H1 (cell line): ENCODE results near the gene AUH. TPM values are rescaled to one million over a fixed set of nuclear protein-coding genes. Genes with fewer than 3 reads are reported as not detected.

ENCODE experiments used
- CTCF ChIA-PET: fragments of 300-600 bp; sonication (Branson Sonifier 250); formaldehyde crosslinking; loops from one replicate; lab custom pipeline; 2021; ENCODE audit not compliant: partially characterized antibody; lab: Charles Lee
- POLR2A ChIA-PET: fragments of 300-600 bp; sonication (Branson Sonifier 250); formaldehyde crosslinking; loops from one replicate; lab custom pipeline; 2021; ENCODE audit warnings: inconsistent platforms; ENCODE audit not compliant: partially characterized antibody; lab: Charles Lee
- DNase-seq, 2 experiments: peaks; one replicate each; pipeline versions ENCODE4 v3.0.0 to v3.0.0-alpha.2; 2010 to 2022; ENCODE audit warnings: low spot score in 2 of 2, low read depth in 1 of 2, mixed read lengths in 1 of 2
- FAIRE-seq: peaks from 2 replicates; lab custom pipeline; 2011; peaks lifted over from hg19 to GRCh38; lab: Jason Lieb, UNC
- H2AFZ ChIP-seq: 2 replicates; pipeline ENCODE4 v1.8.1; 2012; ENCODE audit warnings: low read length, inconsistent platforms
- H2AK5ac ChIP-seq: 2 replicates; pipeline ENCODE4 v1.6.1; 2013; ENCODE audit warnings: low read depth, low read length
- H2BK120ac ChIP-seq: replicated peaks from 2 replicates; pipeline ENCODE3; 2013; ENCODE audit warnings: low read depth, low read length, inconsistent platforms
- H2BK12ac ChIP-seq: 2 replicates; pipeline ENCODE4 v1.6.1; 2013; ENCODE audit warnings: low read depth, low read length
- H2BK15ac ChIP-seq: 2 replicates; pipeline ENCODE4 v1.6.1; 2013; ENCODE audit warnings: low read length
- H2BK20ac ChIP-seq: 2 replicates; pipeline ENCODE4 v1.6.1; 2013; ENCODE audit warnings: low read length
- H2BK5ac ChIP-seq: 2 replicates; pipeline ENCODE4 v1.6.1; 2013; ENCODE audit warnings: low read depth, low read length
- H3K14ac ChIP-seq: 2 replicates; pipeline ENCODE4 v1.6.1; 2013; ENCODE audit warnings: inconsistent platforms; ENCODE audit not compliant: insufficient read length
- H3K18ac ChIP-seq: 2 replicates; pipeline ENCODE4 v1.6.1; 2013; ENCODE audit warnings: low read length; ENCODE audit errors: extremely low read depth
- H3K23ac ChIP-seq: 2 replicates; pipeline ENCODE4 v1.6.1; 2013; ENCODE audit warnings: inconsistent platforms; ENCODE audit not compliant: insufficient read length
- H3K23me2 ChIP-seq: 2 replicates; pipeline ENCODE4 v1.6.1; 2013; ENCODE audit warnings: low read depth, low read length
- H3K27ac ChIP-seq: 2 replicates; pipeline ENCODE4 v1.6.1; 2011; ENCODE audit warnings: low read depth, low read length, inconsistent platforms
- H3K27me3 ChIP-seq, 4 experiments: replicated peaks in 1 of 4; 1 replicate in 1 of 4; 2 replicates in 3 of 4; pipeline versions ENCODE4 v1.6.1 to v1.8.1; 2011 to 2013; ENCODE audit warnings: low read length in 3 of 4, mild to moderate bottlenecking in 3 of 4, inconsistent platforms in 2 of 4, mixed read lengths in 2 of 4, moderate library complexity in 1 of 4; ENCODE audit not compliant: control insufficient read depth in 3 of 4, insufficient read depth in 3 of 4; ENCODE audit errors: extremely low read depth in 1 of 4
- H3K36me3 ChIP-seq, 4 experiments: 2 replicates each; pipeline versions ENCODE4 v1.6.1 to v1.8.1; 2011 to 2013; ENCODE audit warnings: mild to moderate bottlenecking in 4 of 4, low read length in 3 of 4, moderate library complexity in 2 of 4, control low read depth in 1 of 4, inconsistent platforms in 1 of 4; ENCODE audit not compliant: insufficient read depth in 4 of 4, control insufficient read depth in 2 of 4
- H3K4ac ChIP-seq: replicated peaks from 2 replicates; pipeline ENCODE3; 2013; ENCODE audit warnings: low read length, low read depth, mixed read lengths, inconsistent platforms; ENCODE audit not compliant: insufficient read length
- H3K4me1 ChIP-seq, 4 experiments: replicated peaks in 1 of 4; 1 replicate in 1 of 4; 2 replicates in 3 of 4; pipeline versions ENCODE4 v1.6.1 to v1.8.1; 2011 to 2013; ENCODE audit warnings: low read length in 3 of 4, inconsistent platforms in 2 of 4, mixed read lengths in 1 of 4; ENCODE audit not compliant: insufficient read depth in 4 of 4, control insufficient read depth in 3 of 4
- H3K4me2 ChIP-seq, 2 experiments: 2 replicates each; pipeline versions ENCODE4 v1.6.1 to v1.8.1; 2011 to 2013; ENCODE audit warnings: low read depth in 2 of 2, low read length in 2 of 2, control low read depth in 1 of 2, inconsistent platforms in 1 of 2, mild to moderate bottlenecking in 1 of 2; ENCODE audit not compliant: insufficient read depth in 1 of 2
- H3K4me3 ChIP-seq, 4 experiments: fragments of 200-600, 300-600 bp in 1 of 4; sonication (generic), shearing (Covaris generic), sonication (Bioruptor Twin) in 1 of 4; 2 replicates each; pipeline versions ENCODE4 v1.5.1 to v1.8.1; 2011 to 2016; ENCODE audit warnings: low read length in 4 of 4, low read depth in 3 of 4, control low read depth in 2 of 4, inconsistent platforms in 2 of 4, mild to moderate bottlenecking in 2 of 4, mixed read lengths in 1 of 4, moderate library complexity in 1 of 4; ENCODE audit not compliant: insufficient read depth in 2 of 4; ENCODE audit errors: extremely low read depth in 1 of 4
- H3K56ac ChIP-seq: replicated peaks from 2 replicates; pipeline ENCODE3; 2013; ENCODE audit warnings: low read depth, mild to moderate bottlenecking, mixed read lengths, low read length, inconsistent platforms; ENCODE audit not compliant: insufficient read length
- H3K79me1 ChIP-seq: 2 replicates; pipeline ENCODE4 v1.6.1; 2013; ENCODE audit warnings: low read depth, low read length, control low read depth
- H3K79me2 ChIP-seq, 2 experiments: 2 replicates each; pipeline versions ENCODE4 v1.6.1 to v1.8.1; 2012 to 2013; ENCODE audit warnings: low read length in 2 of 2, mild to moderate bottlenecking in 2 of 2, inconsistent platforms in 1 of 2; ENCODE audit not compliant: insufficient read depth in 2 of 2, control insufficient read depth in 1 of 2
- H3K9ac ChIP-seq, 4 experiments: replicated peaks in 1 of 4; 1 replicate in 1 of 4; 2 replicates in 3 of 4; pipeline versions ENCODE4 v1.6.1 to v1.8.1; 2011 to 2013; ENCODE audit warnings: low read depth in 3 of 4, low read length in 3 of 4, control low read depth in 2 of 4, mild to moderate bottlenecking in 2 of 4, moderate library complexity in 2 of 4, inconsistent platforms in 1 of 4; ENCODE audit errors: extremely low read depth in 1 of 4
- H3K9me3 ChIP-seq, 2 experiments: 2 replicates each; pipeline versions ENCODE4 v1.6.1 to v1.8.1; 2012 to 2013; ENCODE audit warnings: mild to moderate bottlenecking in 2 of 2, moderate library complexity in 2 of 2, control low read depth in 1 of 2, inconsistent platforms in 1 of 2, low read depth in 1 of 2, low read length in 1 of 2, mixed read lengths in 1 of 2; ENCODE audit not compliant: insufficient read depth in 2 of 2
- H4K20me1 ChIP-seq, 2 experiments: replicated peaks in 1 of 2; 2 replicates each; pipeline versions ENCODE3 to v1.8.1; 2011 to 2013; ENCODE audit warnings: inconsistent platforms in 2 of 2, low read length in 2 of 2, mild to moderate bottlenecking in 1 of 2; ENCODE audit not compliant: insufficient read depth in 2 of 2, control insufficient read depth in 1 of 2
- H4K5ac ChIP-seq: 2 replicates; pipeline ENCODE4 v1.6.1; 2013; ENCODE audit warnings: low read length, low read depth, mixed read lengths, inconsistent platforms; ENCODE audit not compliant: insufficient read length
- H4K8ac ChIP-seq: 2 replicates; pipeline ENCODE4 v1.8.0; 2013; ENCODE audit warnings: mild to moderate bottlenecking, moderate library complexity, low read length, inconsistent platforms; ENCODE audit not compliant: insufficient read depth; ENCODE audit errors: extremely low read depth
- H4K91ac ChIP-seq: replicated peaks from 2 replicates; pipeline ENCODE3; 2013; ENCODE audit warnings: low read length, mixed read lengths, inconsistent platforms; ENCODE audit not compliant: insufficient read length
- BRCA1 ChIP-seq: IDR thresholded peaks from 2 replicates; pipeline ENCODE4 v1.6.1; 2012; ENCODE audit warnings: low read depth, low read length, improper control_type of control experiment
- EP300 ChIP-seq, 2 experiments: IDR thresholded peaks; 1 replicate in 1 of 2; 2 replicates in 1 of 2; pipeline ENCODE4 v1.6.1; 2011 to 2012; ENCODE audit warnings: low read depth in 2 of 2, low read length in 2 of 2, mild to moderate bottlenecking in 2 of 2, borderline replicate concordance in 1 of 2, inconsistent platforms in 1 of 2, moderate library complexity in 1 of 2
- GABPA ChIP-seq: IDR thresholded peaks from 2 replicates; pipeline ENCODE4 v1.6.1; 2011; ENCODE audit warnings: mild to moderate bottlenecking, low read length, moderate library complexity, borderline replicate concordance; ENCODE audit not compliant: insufficient read depth
- HDAC2 ChIP-seq, 2 experiments: fragments of 300-600 bp in 1 of 2; sonication (generic) in 1 of 2; IDR thresholded peaks; 2 replicates each; pipeline ENCODE4 v1.6.1; 2011 to 2012; ENCODE audit warnings: low read depth in 2 of 2, low read length in 2 of 2, mild to moderate bottlenecking in 2 of 2, moderate library complexity in 2 of 2, borderline replicate concordance in 1 of 2, inconsistent platforms in 1 of 2
- JUN ChIP-seq: IDR thresholded peaks from 2 replicates; pipeline ENCODE4 v1.6.1; 2011; ENCODE audit warnings: low read depth, mild to moderate bottlenecking, improper control_type of control experiment, low read length
- RFX5 ChIP-seq: IDR thresholded peaks from 2 replicates; pipeline ENCODE4 v1.6.1; 2011; ENCODE audit warnings: low read depth, low read length, improper control_type of control experiment, borderline replicate concordance
- SP1 ChIP-seq: IDR thresholded peaks from 2 replicates; pipeline ENCODE4 v1.6.1; 2011; ENCODE audit warnings: low read depth, low read length
- ZNF274 ChIP-seq: IDR thresholded peaks from 2 replicates; pipeline ENCODE4 v1.7.0; 2012; ENCODE audit warnings: low read length, borderline replicate concordance; ENCODE audit errors: extremely low read depth
- WGBS, 2 experiments: shearing (Covaris generic) in 1 of 2; methylation state at CpG; one replicate each; pipeline versions ENCODE4 v1.1.6 to v1.1.7; 2013 to 2015; ENCODE audit warnings: low lambda C conversion rate in 2 of 2, mixed read lengths in 2 of 2, inconsistent platforms in 1 of 2, low coverage in 1 of 2, missing lambda C conversion rate in 1 of 2; ENCODE audit not compliant: insufficient replicate concordance in 2 of 2, insufficient coverage in 1 of 2, insufficient read length in 1 of 2; ENCODE audit errors: extremely low coverage in 1 of 2, missing lambda C conversion rate in 1 of 2; 5-methylcytosine and 5-hydroxymethylcytosine counted together
- polyA plus RNA-seq, 7 experiments: library from polyadenylated mRNA; depleted of rRNA in 3 of 7; stranded (reverse) in 5 of 7; unstranded in 2 of 7; fragments of >200 nt in 5 of 7; fragments of 200-250 nt in 2 of 7; gene quantifications; 1 replicate in 5 of 7; 2 replicates in 1 of 7; 4 replicates in 1 of 7; pipeline versions ENCODE4 v1.2.1 to v1.2.3, GENCODE V29; 2011 to 2013; ENCODE audit warnings: missing spikeins in 2 of 7, mixed read lengths in 2 of 7
- total RNA-seq: library from RNA; stranded (reverse); fragmentation: NEBNext Ultra II Directional; extraction: Animal tissue kit (Norgen Biotek cat#: 25700); gene quantifications from 2 replicates; pipeline ENCODE4 v1.2.1, GENCODE V29; 2021
- TF ChIP-seq, protein P1 (sequence below): IDR thresholded peaks from 2 replicates; pipeline ENCODE4 v1.6.1; 2012; ENCODE audit warnings: inconsistent platforms
- TF ChIP-seq, protein P2 (sequence below): IDR thresholded peaks from 2 replicates; pipeline ENCODE4 v1.6.1; 2012; ENCODE audit warnings: low read length, inconsistent platforms

AUH gene
- total and polyA plus RNA-seq, 2 of the 8 experiments (the other 6 are each of a cell fraction or from before 2014, with no cell fraction given): 5.8 to 21.9 TPM

DNA sequence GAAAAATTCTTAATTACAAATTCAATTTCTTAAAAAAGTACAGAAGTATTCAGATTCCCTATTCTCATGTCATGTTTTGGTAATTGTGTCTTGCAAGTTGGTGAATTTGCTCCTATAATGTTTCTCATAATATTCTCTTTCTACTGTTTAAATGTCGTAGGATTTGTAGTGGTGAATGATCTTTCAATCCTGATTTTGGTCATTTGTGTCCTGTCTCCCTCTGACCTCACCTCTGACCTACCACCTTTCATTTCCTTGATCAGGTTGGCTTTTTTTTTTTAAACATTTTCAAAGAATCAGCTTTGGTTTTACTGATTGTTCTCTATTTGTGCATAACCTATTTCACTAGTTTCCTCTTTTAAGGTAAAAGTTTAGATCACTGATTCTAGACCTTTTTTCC lies 102.6 kb downstream of the AUH start:
- Histone ChIP-seq H3K56ac (no peak overlapping the region), H4K91ac (no peak overlapping the region), H4K20me1 (no peaks in the 10 kb centered on the region), H3K14ac (no peak overlapping the region), H3K4me1 (no peaks in the 10 kb centered on the region), H2BK120ac (no peak overlapping the region), H3K79me1 (no peaks in the 10 kb centered on the region), H2BK12ac (no peak overlapping the region), H4K5ac (no peak overlapping the region), H3K9me3 (no peaks in the 10 kb centered on the region), H4K8ac (no peak overlapping the region), H3K23me2 (no peaks in the 10 kb centered on the region)
- no peak for DNase-seq
- TF ChIP-seq HDAC2 (IDR thresholded peaks at IDR 0.05; ENCODE audit: borderline replicate concordance in 1 of 2, low read depth in 2 of 2, low read length in 2 of 2): no peak
- no peak for TF ChIP-seq SP1
- TF ChIP-seq ZNF274: no peak
- TF ChIP-seq, protein P1, sequence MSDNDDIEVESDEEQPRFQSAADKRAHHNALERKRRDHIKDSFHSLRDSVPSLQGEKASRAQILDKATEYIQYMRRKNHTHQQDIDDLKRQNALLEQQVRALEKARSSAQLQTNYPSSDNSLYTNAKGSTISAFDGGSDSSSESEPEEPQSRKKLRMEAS: no peak
- no peak for TF ChIP-seq RFX5
- TF ChIP-seq, protein P2, sequence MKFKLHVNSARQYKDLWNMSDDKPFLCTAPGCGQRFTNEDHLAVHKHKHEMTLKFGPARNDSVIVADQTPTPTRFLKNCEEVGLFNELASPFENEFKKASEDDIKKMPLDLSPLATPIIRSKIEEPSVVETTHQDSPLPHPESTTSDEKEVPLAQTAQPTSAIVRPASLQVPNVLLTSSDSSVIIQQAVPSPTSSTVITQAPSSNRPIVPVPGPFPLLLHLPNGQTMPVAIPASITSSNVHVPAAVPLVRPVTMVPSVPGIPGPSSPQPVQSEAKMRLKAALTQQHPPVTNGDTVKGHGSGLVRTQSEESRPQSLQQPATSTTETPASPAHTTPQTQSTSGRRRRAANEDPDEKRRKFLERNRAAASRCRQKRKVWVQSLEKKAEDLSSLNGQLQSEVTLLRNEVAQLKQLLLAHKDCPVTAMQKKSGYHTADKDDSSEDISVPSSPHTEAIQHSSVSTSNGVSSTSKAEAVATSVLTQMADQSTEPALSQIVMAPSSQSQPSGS: no peak
- no peak for TF ChIP-seq JUN
- no peak for TF ChIP-seq BRCA1
- no peak for TF ChIP-seq GABPA
- no peak for TF ChIP-seq EP300 (IDR thresholded peaks at IDR 0.05; ENCODE audit: borderline replicate concordance in 1 of 2, low read depth in 2 of 2, low read length in 2 of 2)
- TF ChIP-seq, all 59 proteins: peak for 0
- Histone ChIP-seq H3K18ac (no peak overlapping the region), H2AFZ (no peak overlapping the region), H3K4ac (no peak overlapping the region), H2BK20ac (no peak overlapping the region), H3K36me3 (no peaks in the 10 kb centered on the region), H3K27ac (no peak overlapping the region), H3K79me2 (no peaks in the 10 kb centered on the region), H2BK5ac (no peak overlapping the region), H3K9ac (no peak overlapping the region), H2AK5ac (no peak overlapping the region), H3K23ac (no peak overlapping the region), H3K27me3 (no peaks in the 10 kb centered on the region), H3K4me3 (no peak overlapping the region), H3K4me2 (no peak overlapping the region), H2BK15ac (no peak overlapping the region)
- ChIA-PET CTCF (no interaction called here), POLR2A (interaction anchor here (0.6 kb wide), 1 partner anchor 9 kb away, joined by 4 read pairs; no protein-coding TSS in a partner anchor)
- FAIRE-seq: no peak
- 88% methylated on average over 1 of the region's 1 CpG; no CpG with 5 or more reads in 1 of the 2 experiments for WGBS, 2 experiments
